Measurements from ENCODE around the gene RPL11. TPM values are rescaled to one million over a fixed set of nuclear protein-coding genes. Genes with fewer than 3 reads are reported as not detected.

RPL11 gene
- total RNA-seq, 1 experiment from 2014 or later = 1,441 TPM

- peak; percentile 49 for DNase-seq
- H3F3A ChIP-seq (ENCODE audit: low read length, unreplicated experiment) = no peaks in the 10 kb centered on the region
- peaks cover 2% of the 10 kb centered on the region; the same call in 1 of the 2 replicates for H3K27me3 ChIP-seq (ENCODE audit: low read length)
- no peak overlapping the region for H2AFZ ChIP-seq (ENCODE audit: low read length)
- intact Hi-C loops (cut with micrococcal nuclease) = no loop called here
- H4K20me1 ChIP-seq (ENCODE audit: low read length) = no peaks in the 10 kb centered on the region
- BruUV-seq (replicated peaks) = no TSS peak
- H3K36me3 ChIP-seq (ENCODE audit: low read depth, low read length) = no peaks in the 10 kb centered on the region
- H3K79me2 ChIP-seq (ENCODE audit: low read length) = no peaks in the 10 kb centered on the region
- H3K9ac ChIP-seq (ENCODE audit: low read length) = no peak overlapping the region
- H3K9me2 ChIP-seq (replicated peaks; ENCODE audit: low read length) = no peaks in the 10 kb centered on the region
- H3K27ac ChIP-seq (ENCODE audit: low read length) = no peak overlapping the region
- TF ChIP-seq, protein P1, sequence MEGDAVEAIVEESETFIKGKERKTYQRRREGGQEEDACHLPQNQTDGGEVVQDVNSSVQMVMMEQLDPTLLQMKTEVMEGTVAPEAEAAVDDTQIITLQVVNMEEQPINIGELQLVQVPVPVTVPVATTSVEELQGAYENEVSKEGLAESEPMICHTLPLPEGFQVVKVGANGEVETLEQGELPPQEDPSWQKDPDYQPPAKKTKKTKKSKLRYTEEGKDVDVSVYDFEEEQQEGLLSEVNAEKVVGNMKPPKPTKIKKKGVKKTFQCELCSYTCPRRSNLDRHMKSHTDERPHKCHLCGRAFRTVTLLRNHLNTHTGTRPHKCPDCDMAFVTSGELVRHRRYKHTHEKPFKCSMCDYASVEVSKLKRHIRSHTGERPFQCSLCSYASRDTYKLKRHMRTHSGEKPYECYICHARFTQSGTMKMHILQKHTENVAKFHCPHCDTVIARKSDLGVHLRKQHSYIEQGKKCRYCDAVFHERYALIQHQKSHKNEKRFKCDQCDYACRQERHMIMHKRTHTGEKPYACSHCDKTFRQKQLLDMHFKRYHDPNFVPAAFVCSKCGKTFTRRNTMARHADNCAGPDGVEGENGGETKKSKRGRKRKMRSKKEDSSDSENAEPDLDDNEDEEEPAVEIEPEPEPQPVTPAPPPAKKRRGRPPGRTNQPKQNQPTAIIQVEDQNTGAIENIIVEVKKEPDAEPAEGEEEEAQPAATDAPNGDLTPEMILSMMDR (conservative IDR thresholded peaks at IDR 0.05; ENCODE audit: low read depth, low read length) = peak; percentile 80
- TF ChIP-seq EZH2 (IDR thresholded peaks at IDR 0.05; ENCODE audit: low read length, unreplicated experiment) (no peak), EZH2phosphoT487 (IDR thresholded peaks at IDR 0.05; ENCODE audit: borderline replicate concordance, low read length) (no peak)
- CTCF ChIA-PET = interaction anchor here (0.5 kb wide), 1 partner anchor 41 kb away, joined by 6 read pairs; no protein-coding TSS in a partner anchor
- no peaks in the 10 kb centered on the region for H3K9me3 ChIP-seq (ENCODE audit: low read length)
- H3K4me1 ChIP-seq (ENCODE audit: insufficient read depth, low read length) = no peaks in the 10 kb centered on the region
- ATAC-seq = peak; percentile 77; the same call in 1 of the 2 replicates
- H3K4me2 ChIP-seq (ENCODE audit: low read length) = no peak overlapping the region
- POLR2A ChIA-PET (ENCODE audit: unreplicated experiment) = interaction anchor here (0.7 kb wide), 1 partner anchor 254 kb away, joined by 3 read pairs; no protein-coding TSS in a partner anchor
- H3K4me3 ChIP-seq (ENCODE audit: low read length) = no peak overlapping the region
Measured at GRCh38 chr1:23657659-23658275, 33.8 kb upstream of the RPL11 start.

GRCh38 chr1:23660671-23661070, 30.9 kb upstream of the RPL11 start:
- peaks cover 2% of the 10 kb centered on the region; the same call in 1 of the 2 replicates for H3K27me3 ChIP-seq (ENCODE audit: low read length)
- no peak for DNase-seq
- no peak overlapping the region for H2AFZ ChIP-seq (ENCODE audit: low read length)
- H3K36me3 ChIP-seq (ENCODE audit: low read depth, low read length) = no peaks in the 10 kb centered on the region
- no peaks in the 10 kb centered on the region for H4K20me1 ChIP-seq (ENCODE audit: low read length)
- no peaks in the 10 kb centered on the region for H3K79me2 ChIP-seq (ENCODE audit: low read length)
- ATAC-seq = no peak
- H3K9ac ChIP-seq (ENCODE audit: low read length) = no peak overlapping the region
- no peaks in the 10 kb centered on the region for H3K4me1 ChIP-seq (ENCODE audit: insufficient read depth, low read length)
- no peak for TF ChIP-seq EZH2phosphoT487 (IDR thresholded peaks at IDR 0.05; ENCODE audit: borderline replicate concordance, low read length)
- TF ChIP-seq, protein P1 (conservative IDR thresholded peaks at IDR 0.05; ENCODE audit: low read depth, low read length) = no peak
- TF ChIP-seq EZH2 (IDR thresholded peaks at IDR 0.05; ENCODE audit: low read length, unreplicated experiment) = no peak
- H3K27ac ChIP-seq (ENCODE audit: low read length) = no peak overlapping the region
- no peak overlapping the region for H3K4me3 ChIP-seq (ENCODE audit: low read length)
- no peaks in the 10 kb centered on the region for H3F3A ChIP-seq (ENCODE audit: low read length, unreplicated experiment)
- no peak overlapping the region for H3K4me2 ChIP-seq (ENCODE audit: low read length)
- BruUV-seq (replicated peaks) = no TSS peak
- POLR2A ChIA-PET (ENCODE audit: unreplicated experiment) = no interaction called here
- H3K9me3 ChIP-seq (ENCODE audit: low read length) = no peaks in the 10 kb centered on the region
- intact Hi-C loops (cut with micrococcal nuclease) = no loop called here
- CTCF ChIA-PET = no interaction called here
- H3K9me2 ChIP-seq (replicated peaks; ENCODE audit: low read length) = no peaks in the 10 kb centered on the region

GRCh38 chr1:23661887-23662286, 29.7 kb upstream of the RPL11 start:
- Histone ChIP-seq H3K9me3 (ENCODE audit: low read length) (no peaks in the 10 kb centered on the region), H3F3A (ENCODE audit: low read length, unreplicated experiment) (no peaks in the 10 kb centered on the region), H4K20me1 (ENCODE audit: low read length) (no peaks in the 10 kb centered on the region), H3K4me2 (ENCODE audit: low read length) (no peak overlapping the region), H3K4me1 (ENCODE audit: insufficient read depth, low read length) (no peaks in the 10 kb centered on the region), H2AFZ (ENCODE audit: low read length) (no peak overlapping the region), H3K27ac (ENCODE audit: low read length) (no peak overlapping the region), H3K27me3 (ENCODE audit: low read length) (peaks cover 2% of the 10 kb centered on the region; the same call in 1 of the 2 replicates), H3K4me3 (ENCODE audit: low read length) (no peak overlapping the region), H3K79me2 (ENCODE audit: low read length) (no peaks in the 10 kb centered on the region), H3K36me3 (ENCODE audit: low read depth, low read length) (no peaks in the 10 kb centered on the region), H3K9ac (ENCODE audit: low read length) (no peak overlapping the region), H3K9me2 (replicated peaks; ENCODE audit: low read length) (no peaks in the 10 kb centered on the region)
- TF ChIP-seq EZH2phosphoT487 (IDR thresholded peaks at IDR 0.05; ENCODE audit: borderline replicate concordance, low read length) = no peak
- TF ChIP-seq, protein P1 (conservative IDR thresholded peaks at IDR 0.05; ENCODE audit: low read depth, low read length) = no peak
- TF ChIP-seq EZH2 (IDR thresholded peaks at IDR 0.05; ENCODE audit: low read length, unreplicated experiment) = no peak
- ChIA-PET CTCF (interaction anchor here (0.6 kb wide), 1 partner anchor 243 kb away, joined by 3 read pairs; no protein-coding TSS in a partner anchor), POLR2A (ENCODE audit: unreplicated experiment) (interaction anchor here (0.7 kb wide), 1 partner anchor 348 kb away, joined by 4 read pairs; no protein-coding TSS in a partner anchor)
- intact Hi-C loops (cut with micrococcal nuclease) = no loop called here
- DNase-seq (no peak), ATAC-seq (no peak)
- no TSS peak for BruUV-seq (replicated peaks)

All from PC-3 (cell line).